GM23338 (cell line): ENCODE measurements around the gene TAF1D. TPM values are rescaled to one million over a fixed set of nuclear protein-coding genes. Genes with fewer than 3 reads are reported as not detected.

Source experiments
- ATAC-seq: fragments of 200-7000 bp; cut with Tn5 transposase; 3 replicates; pipeline ENCODE4 v1.9.1; 2020
- DNase-seq: peaks from one replicate; pipeline ENCODE4 v3.0.0-alpha.2; 2015; ENCODE audit warnings: low spot score
- H2AFZ ChIP-seq: fragments of 200-600 bp; sonication (generic); 2 replicates; pipeline ENCODE4 v1.8.0; 2016; ENCODE audit warnings: antibody characterized with exemption, mild to moderate bottlenecking, moderate library complexity
- H3F3A ChIP-seq: fragments of 200-600 bp; sonication (generic); replicated peaks from 2 replicates; pipeline ENCODE4 v1.8.0; 2017; ENCODE audit warnings: antibody characterized with exemption, mixed run types, low read depth
- H3K27ac ChIP-seq: fragments of 200-600 bp; sonication (generic); 2 replicates; pipeline ENCODE4 v1.6.1; 2016; ENCODE audit warnings: low read depth
- H3K27me3 ChIP-seq: fragments of 200-600 bp; sonication (generic); 2 replicates; pipeline ENCODE4 v1.8.0; 2016; ENCODE audit warnings: mild to moderate bottlenecking, mixed run types, moderate library complexity; ENCODE audit not compliant: insufficient read depth
- H3K36me3 ChIP-seq: fragments of 200-600 bp; sonication (generic); 2 replicates; pipeline ENCODE4 v1.8.0; 2016; ENCODE audit warnings: mild to moderate bottlenecking; ENCODE audit not compliant: insufficient read depth
- H3K4me1 ChIP-seq: fragments of 200-600 bp; sonication (generic); 2 replicates; pipeline ENCODE4 v1.8.0; 2016; ENCODE audit warnings: mild to moderate bottlenecking, moderate library complexity; ENCODE audit not compliant: insufficient read depth
- H3K4me2 ChIP-seq: fragments of 200-600 bp; sonication (generic); 2 replicates; pipeline ENCODE4 v1.7.1; 2017; ENCODE audit warnings: mixed run types
- H3K4me3 ChIP-seq: fragments of 200-600 bp; sonication (generic); 2 replicates; pipeline ENCODE4 v1.6.1; 2016; ENCODE audit warnings: mixed run types
- H3K79me2 ChIP-seq: fragments of 200-600 bp; sonication (generic); replicated peaks from 2 replicates; pipeline ENCODE4 v1.8.0; 2017; ENCODE audit warnings: mild to moderate bottlenecking; ENCODE audit not compliant: insufficient read depth
- H3K9me2 ChIP-seq: fragments of 200-600 bp; sonication (generic); 2 replicates; pipeline ENCODE4 v1.8.0; 2017; ENCODE audit not compliant: insufficient read depth
- H4K20me1 ChIP-seq: fragments of 200-600 bp; sonication (generic); replicated peaks from 2 replicates; pipeline ENCODE4 v1.8.0; 2017; ENCODE audit warnings: mild to moderate bottlenecking; ENCODE audit not compliant: insufficient read depth
- H3K27ac Mint-ChIP-seq: 2 replicates; pipeline ENCODE4 v1.8.0; 2020; ENCODE audit warnings: inconsistent platforms, mild to moderate bottlenecking, moderate library complexity, mixed read lengths
- H3K27me3 Mint-ChIP-seq: 3 replicates; pipeline ENCODE4 v1.8.0; 2022; ENCODE audit warnings: low read depth, mild to moderate bottlenecking, moderate library complexity, mixed read lengths, inconsistent platforms; ENCODE audit not compliant: insufficient read depth, poor library complexity
- H3K36me3 Mint-ChIP-seq: 3 replicates; pipeline ENCODE4 v1.8.0; 2021; ENCODE audit warnings: low read depth, mild to moderate bottlenecking, inconsistent platforms, moderate library complexity, mixed read lengths
- H3K4me1 Mint-ChIP-seq: 3 replicates; pipeline ENCODE4 v1.8.0; 2020; ENCODE audit warnings: mild to moderate bottlenecking, inconsistent platforms, mixed read lengths
- H3K4me3 Mint-ChIP-seq: 3 replicates; pipeline ENCODE4 v1.8.0; 2021; ENCODE audit warnings: moderate library complexity, mild to moderate bottlenecking, inconsistent platforms, mixed read lengths
- H3K9me3 Mint-ChIP-seq: 3 replicates; pipeline ENCODE4 v1.8.0; 2020; ENCODE audit warnings: moderate library complexity, mild to moderate bottlenecking, inconsistent platforms, mixed read lengths
- EZH2 ChIP-seq: fragments of 200-600 bp; sonication (generic); IDR thresholded peaks from one replicate; pipeline ENCODE4 v1.8.0; 2017; ENCODE audit warnings: antibody characterized with exemption, mild to moderate bottlenecking, low read depth; ENCODE audit not compliant: unreplicated experiment
- EZH2phosphoT487 ChIP-seq: fragments of 200-600 bp; sonication (generic); IDR thresholded peaks from one replicate; pipeline ENCODE4 v1.8.1; 2018; ENCODE audit warnings: antibody characterized with exemption; ENCODE audit not compliant: unreplicated experiment
- NANOG ChIP-seq: IDR thresholded peaks from 2 replicates; pipeline ENCODE4 v1.6.1; 2016; ENCODE audit warnings: antibody characterized with exemption, borderline replicate concordance
- POLR2AphosphoS5 ChIP-seq: IDR thresholded peaks from 2 replicates; pipeline ENCODE4 v1.6.1; 2016; ENCODE audit warnings: antibody characterized with exemption, low read depth
- STAT1 ChIP-seq: IDR thresholded peaks from one replicate; pipeline ENCODE4 v1.6.1; 2016; ENCODE audit warnings: antibody characterized with exemption; ENCODE audit not compliant: unreplicated experiment
- polyA plus RNA-seq: library from polyadenylated mRNA; unstranded; fragments of >200 nt; fragmentation: Nextera tagmentation; extraction: Ambion mirVana; gene quantifications from 2 replicates; pipeline ENCODE4 v1.2.1, GENCODE V29; 2016
- total RNA-seq: library from RNA; depleted of rRNA; stranded (reverse); fragments of >200 nt; shearing (Covaris generic); gene quantifications from 2 replicates; pipeline ENCODE4 v1.2.3, GENCODE V29; 2014
- TF ChIP-seq, protein P1 (sequence below), 2 experiments: fragments of 200-600 bp in 1 of 2; sonication (generic) in 1 of 2; conservative IDR thresholded peaks; 2 replicates each; pipeline versions ENCODE4 v1.5.1 to v1.6.1; 2016 to 2017; ENCODE audit warnings: antibody characterized with exemption in 2 of 2, low read depth in 2 of 2, mild to moderate bottlenecking in 2 of 2, moderate library complexity in 1 of 2
- TF ChIP-seq, protein P2 (sequence below): IDR thresholded peaks from 2 replicates; pipeline ENCODE4 v1.6.1; 2016; ENCODE audit warnings: antibody characterized with exemption
- TF ChIP-seq, protein P3 (sequence below): IDR thresholded peaks from one replicate; pipeline ENCODE4 v1.6.1; 2018; ENCODE audit warnings: antibody characterized with exemption; ENCODE audit not compliant: unreplicated experiment

The TAF1D gene
- total and polyA plus RNA-seq, 2 experiments from 2014 or later, result 240 to 246 TPM

DNA sequence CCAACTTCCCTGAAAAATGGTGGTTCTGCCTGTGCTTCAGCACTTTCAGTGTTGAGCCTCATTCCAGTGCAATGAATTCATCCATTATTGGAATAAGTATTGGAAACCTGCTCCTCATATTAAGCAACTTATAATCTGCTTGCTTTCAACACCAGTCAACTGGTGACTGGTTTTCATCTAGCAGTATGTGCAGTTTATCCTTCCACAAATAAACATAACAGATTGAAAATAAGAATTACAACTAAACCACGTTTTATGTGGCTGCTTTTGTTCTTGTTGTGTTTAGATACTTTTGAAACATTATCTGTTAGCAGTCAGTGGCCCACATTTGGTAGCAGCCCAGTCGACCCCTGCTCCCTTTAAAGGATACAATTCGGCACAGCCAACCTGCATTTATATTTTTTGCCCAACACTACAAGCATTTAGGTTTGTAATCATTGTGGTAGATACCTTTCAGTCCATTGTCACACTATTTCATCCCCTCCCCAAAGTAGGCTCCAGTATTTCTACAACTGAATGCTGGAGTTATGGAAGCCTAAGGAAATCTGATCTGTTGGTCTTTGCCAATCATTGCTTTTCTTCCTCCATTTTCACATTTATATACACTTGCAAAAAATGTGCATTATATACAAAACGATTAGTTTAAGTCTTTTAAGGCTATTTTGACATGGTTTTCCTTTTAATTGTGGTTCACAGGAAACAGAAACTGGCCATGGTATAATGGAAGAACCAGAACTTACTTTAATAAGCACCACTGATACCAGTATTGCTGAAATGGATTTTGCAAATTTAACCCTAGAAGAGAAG lies 13.1 kb downstream of the TAF1D start:
- Histone ChIP-seq H3F3A (peaks cover 52% of the 10 kb centered on the region), H3K79me2 (no peaks in the 10 kb centered on the region), H3K27ac (peak overlapping the region; percentile 58), H2AFZ (no peak overlapping the region), H3K4me2 (no peak overlapping the region), H3K4me1 (no peaks in the 10 kb centered on the region), H4K20me1 (peaks cover 21% of the 10 kb centered on the region), H3K27me3 (no peaks in the 10 kb centered on the region), H3K36me3 (peaks cover 49% of the 10 kb centered on the region), H3K4me3 (no peak overlapping the region), H3K9me2 (no peaks in the 10 kb centered on the region)
- no peaks in the 10 kb centered on the region; the same call in 2 of the 3 replicates for H3K9me3 Mint-ChIP-seq
- H3K4me1 Mint-ChIP-seq, result no peaks in the 10 kb centered on the region
- ATAC-seq (peak; percentile 31), DNase-seq (no peak)
- TF ChIP-seq POLR2AphosphoS5 (peak; percentile 28; the same call in 1 of the 2 replicates), EZH2phosphoT487 (no peak)
- no peak overlapping the region for H3K4me3 Mint-ChIP-seq
- peaks cover 80% of the 10 kb centered on the region for H3K36me3 Mint-ChIP-seq
- peaks cover 12% of the 10 kb centered on the region for H3K27me3 Mint-ChIP-seq
- H3K27ac Mint-ChIP-seq, result no peak overlapping the region; the same call in 1 of the 2 replicates

DNA sequence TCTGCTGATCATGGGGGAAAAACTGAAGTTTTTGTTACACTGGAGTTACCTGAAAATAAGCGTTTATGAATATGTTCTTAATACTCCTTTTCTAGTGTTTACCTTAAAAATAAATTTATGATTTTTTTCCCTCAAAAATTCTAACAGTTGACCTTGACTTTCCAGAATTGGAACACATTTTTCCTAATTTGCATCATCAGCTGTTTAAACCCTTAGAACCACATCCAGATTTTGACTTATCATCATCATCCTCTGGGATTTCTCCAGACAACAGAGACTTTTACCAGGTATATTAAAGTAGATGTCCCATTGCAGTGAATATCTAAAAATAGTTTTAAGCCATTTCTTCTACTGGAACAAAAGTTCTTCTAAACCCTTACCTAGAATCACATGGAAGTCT lies 17.2 kb downstream of the TAF1D start:
- H3K79me2 ChIP-seq, result no peaks in the 10 kb centered on the region
- Mint-ChIP-seq H3K36me3 (peaks cover 59% of the 10 kb centered on the region), H3K4me3 (no peak overlapping the region), H3K27me3 (peaks cover 9% of the 10 kb centered on the region), H3K9me3 (no peaks in the 10 kb centered on the region; the same call in 2 of the 3 replicates), H3K27ac (no peak overlapping the region), H3K4me1 (no peaks in the 10 kb centered on the region)
- no peaks in the 10 kb centered on the region for H3K4me1 ChIP-seq
- no peak overlapping the region for H3K27ac ChIP-seq
- H3F3A ChIP-seq, result peaks cover 13% of the 10 kb centered on the region
- H2AFZ ChIP-seq, result no peak overlapping the region
- H3K36me3 ChIP-seq, result peaks cover 22% of the 10 kb centered on the region; the same call in 1 of the 2 replicates
- no peaks in the 10 kb centered on the region for H3K27me3 ChIP-seq
- no peak overlapping the region for H3K4me3 ChIP-seq
- DNase-seq (no peak), ATAC-seq (no peak)
- H4K20me1 ChIP-seq, result no peaks in the 10 kb centered on the region
- H3K9me2 ChIP-seq, result no peaks in the 10 kb centered on the region
- H3K4me2 ChIP-seq, result no peak overlapping the region
- TF ChIP-seq, protein P1, sequence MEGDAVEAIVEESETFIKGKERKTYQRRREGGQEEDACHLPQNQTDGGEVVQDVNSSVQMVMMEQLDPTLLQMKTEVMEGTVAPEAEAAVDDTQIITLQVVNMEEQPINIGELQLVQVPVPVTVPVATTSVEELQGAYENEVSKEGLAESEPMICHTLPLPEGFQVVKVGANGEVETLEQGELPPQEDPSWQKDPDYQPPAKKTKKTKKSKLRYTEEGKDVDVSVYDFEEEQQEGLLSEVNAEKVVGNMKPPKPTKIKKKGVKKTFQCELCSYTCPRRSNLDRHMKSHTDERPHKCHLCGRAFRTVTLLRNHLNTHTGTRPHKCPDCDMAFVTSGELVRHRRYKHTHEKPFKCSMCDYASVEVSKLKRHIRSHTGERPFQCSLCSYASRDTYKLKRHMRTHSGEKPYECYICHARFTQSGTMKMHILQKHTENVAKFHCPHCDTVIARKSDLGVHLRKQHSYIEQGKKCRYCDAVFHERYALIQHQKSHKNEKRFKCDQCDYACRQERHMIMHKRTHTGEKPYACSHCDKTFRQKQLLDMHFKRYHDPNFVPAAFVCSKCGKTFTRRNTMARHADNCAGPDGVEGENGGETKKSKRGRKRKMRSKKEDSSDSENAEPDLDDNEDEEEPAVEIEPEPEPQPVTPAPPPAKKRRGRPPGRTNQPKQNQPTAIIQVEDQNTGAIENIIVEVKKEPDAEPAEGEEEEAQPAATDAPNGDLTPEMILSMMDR (conservative IDR thresholded peaks at IDR 0.05; ENCODE audit: low read depth in 2 of 2), result no peak
- TF ChIP-seq NANOG (no peak), POLR2AphosphoS5 (no peak), STAT1 (no peak), EZH2 (no peak)
- TF ChIP-seq, protein P2, sequence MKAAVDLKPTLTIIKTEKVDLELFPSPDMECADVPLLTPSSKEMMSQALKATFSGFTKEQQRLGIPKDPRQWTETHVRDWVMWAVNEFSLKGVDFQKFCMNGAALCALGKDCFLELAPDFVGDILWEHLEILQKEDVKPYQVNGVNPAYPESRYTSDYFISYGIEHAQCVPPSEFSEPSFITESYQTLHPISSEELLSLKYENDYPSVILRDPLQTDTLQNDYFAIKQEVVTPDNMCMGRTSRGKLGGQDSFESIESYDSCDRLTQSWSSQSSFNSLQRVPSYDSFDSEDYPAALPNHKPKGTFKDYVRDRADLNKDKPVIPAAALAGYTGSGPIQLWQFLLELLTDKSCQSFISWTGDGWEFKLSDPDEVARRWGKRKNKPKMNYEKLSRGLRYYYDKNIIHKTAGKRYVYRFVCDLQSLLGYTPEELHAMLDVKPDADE, result no peak
- TF ChIP-seq, protein P3, sequence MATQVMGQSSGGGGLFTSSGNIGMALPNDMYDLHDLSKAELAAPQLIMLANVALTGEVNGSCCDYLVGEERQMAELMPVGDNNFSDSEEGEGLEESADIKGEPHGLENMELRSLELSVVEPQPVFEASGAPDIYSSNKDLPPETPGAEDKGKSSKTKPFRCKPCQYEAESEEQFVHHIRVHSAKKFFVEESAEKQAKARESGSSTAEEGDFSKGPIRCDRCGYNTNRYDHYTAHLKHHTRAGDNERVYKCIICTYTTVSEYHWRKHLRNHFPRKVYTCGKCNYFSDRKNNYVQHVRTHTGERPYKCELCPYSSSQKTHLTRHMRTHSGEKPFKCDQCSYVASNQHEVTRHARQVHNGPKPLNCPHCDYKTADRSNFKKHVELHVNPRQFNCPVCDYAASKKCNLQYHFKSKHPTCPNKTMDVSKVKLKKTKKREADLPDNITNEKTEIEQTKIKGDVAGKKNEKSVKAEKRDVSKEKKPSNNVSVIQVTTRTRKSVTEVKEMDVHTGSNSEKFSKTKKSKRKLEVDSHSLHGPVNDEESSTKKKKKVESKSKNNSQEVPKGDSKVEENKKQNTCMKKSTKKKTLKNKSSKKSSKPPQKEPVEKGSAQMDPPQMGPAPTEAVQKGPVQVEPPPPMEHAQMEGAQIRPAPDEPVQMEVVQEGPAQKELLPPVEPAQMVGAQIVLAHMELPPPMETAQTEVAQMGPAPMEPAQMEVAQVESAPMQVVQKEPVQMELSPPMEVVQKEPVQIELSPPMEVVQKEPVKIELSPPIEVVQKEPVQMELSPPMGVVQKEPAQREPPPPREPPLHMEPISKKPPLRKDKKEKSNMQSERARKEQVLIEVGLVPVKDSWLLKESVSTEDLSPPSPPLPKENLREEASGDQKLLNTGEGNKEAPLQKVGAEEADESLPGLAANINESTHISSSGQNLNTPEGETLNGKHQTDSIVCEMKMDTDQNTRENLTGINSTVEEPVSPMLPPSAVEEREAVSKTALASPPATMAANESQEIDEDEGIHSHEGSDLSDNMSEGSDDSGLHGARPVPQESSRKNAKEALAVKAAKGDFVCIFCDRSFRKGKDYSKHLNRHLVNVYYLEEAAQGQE, result no peak
